Stimulated activated CD4-positive, alpha-beta T cell treated with anti-CD3 and anti-CD28 coated beads, TNF-alpha, amount 100 ng/mL, for 48 hours (primary cell): ENCODE data around the gene WRAP73.

Experiments
- DNase-seq, 3 donors: peaks; one replicate each; pipeline ENCODE4 v3.0.0-alpha.2; 2020; ENCODE audit warnings: low read depth in 3 of 3

The WRAP73 gene

GRCh38 chr1:3669421-3669821 is 19.5 kb upstream of the WRAP73 start:
- DNase-seq, result no peak

- DNase-seq, result no peak
Measured at GRCh38 chr1:3668585-3669300, 18.8 kb upstream of the WRAP73 start.

GRCh38 chr1:3668148-3668547 is 18.2 kb upstream of the WRAP73 start:
- no peak for DNase-seq

DNA sequence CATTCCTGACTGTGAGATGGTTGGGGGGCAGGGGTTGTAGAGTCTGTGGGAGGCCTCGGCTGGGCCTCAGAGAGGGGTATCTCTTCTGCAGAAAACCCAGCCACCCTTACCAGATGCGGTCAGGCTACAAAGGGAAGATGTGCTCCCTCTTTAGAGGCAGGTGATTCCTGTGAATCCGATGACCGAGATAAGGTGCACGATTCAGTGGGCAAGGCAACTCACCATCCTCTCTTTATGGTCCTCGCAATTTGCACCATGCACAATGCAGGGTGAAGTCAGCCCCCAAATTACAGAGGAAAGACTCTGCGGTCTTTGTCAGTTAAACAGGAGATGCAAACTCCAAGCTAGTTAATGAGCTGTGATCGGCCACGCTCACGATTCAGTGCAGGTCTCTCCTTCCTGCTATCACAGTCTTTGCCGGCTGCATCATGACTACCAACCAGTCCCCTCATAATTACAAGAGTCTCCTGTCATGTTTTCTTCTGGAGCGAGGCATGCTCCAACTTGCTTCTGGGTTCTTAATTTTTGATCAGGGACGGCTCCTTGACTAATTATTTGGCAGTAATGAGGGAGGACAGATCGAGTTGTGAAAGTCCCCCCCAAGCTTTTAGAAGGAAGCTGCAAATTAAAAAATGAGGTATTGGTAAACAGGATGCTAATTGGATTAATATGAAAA is 14.9 kb upstream of the WRAP73 start:
- no peak for DNase-seq

GRCh38 chr1:3663999-3664699 is 14.2 kb upstream of the WRAP73 start:
- no peak for DNase-seq

GRCh38 chr1:3662080-3662671 is 12.3 kb upstream of the WRAP73 start:
- no peak for DNase-seq

- DNase-seq, result no peak
Measured at GRCh38 chr1:3661631-3662030, 11.7 kb upstream of the WRAP73 start.

- DNase-seq, result no peak
Measured at GRCh38 chr1:3660704-3661103, 10.8 kb upstream of the WRAP73 start.

GRCh38 chr1:3659093-3659492 is 9.2 kb upstream of the WRAP73 start:
- DNase-seq, result no peak

- no peak for DNase-seq
Measured at GRCh38 chr1:3658231-3658615, 8.3 kb upstream of the WRAP73 start.

- no peak for DNase-seq
Measured at GRCh38 chr1:3657578-3658230, 7.8 kb upstream of the WRAP73 start.

- no peak for DNase-seq
Measured at GRCh38 chr1:3657096-3657475, 7.2 kb upstream of the WRAP73 start.

GRCh38 chr1:3656450-3657095 is 6.7 kb upstream of the WRAP73 start:
- no peak for DNase-seq

- no peak for DNase-seq
Measured at GRCh38 chr1:3654549-3655281, 4.8 kb upstream of the WRAP73 start.

DNA sequence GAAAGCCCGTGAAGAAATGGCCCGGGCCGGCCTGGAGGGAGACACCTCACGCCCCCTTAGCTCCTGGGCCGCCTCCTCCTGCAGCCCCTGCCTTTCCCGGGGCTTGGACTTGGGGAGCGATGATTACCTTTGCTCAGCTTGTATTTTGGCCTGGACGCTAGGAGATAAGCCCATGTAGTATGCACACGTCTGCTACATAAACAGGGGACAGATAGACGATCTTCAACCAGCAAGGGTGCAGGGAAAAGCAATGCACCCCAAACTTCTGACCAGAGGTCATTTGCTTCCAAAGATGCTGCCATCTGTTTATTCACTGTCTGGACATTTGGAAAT is 3.3 kb upstream of the WRAP73 start:
- DNase-seq, result no peak

DNA sequence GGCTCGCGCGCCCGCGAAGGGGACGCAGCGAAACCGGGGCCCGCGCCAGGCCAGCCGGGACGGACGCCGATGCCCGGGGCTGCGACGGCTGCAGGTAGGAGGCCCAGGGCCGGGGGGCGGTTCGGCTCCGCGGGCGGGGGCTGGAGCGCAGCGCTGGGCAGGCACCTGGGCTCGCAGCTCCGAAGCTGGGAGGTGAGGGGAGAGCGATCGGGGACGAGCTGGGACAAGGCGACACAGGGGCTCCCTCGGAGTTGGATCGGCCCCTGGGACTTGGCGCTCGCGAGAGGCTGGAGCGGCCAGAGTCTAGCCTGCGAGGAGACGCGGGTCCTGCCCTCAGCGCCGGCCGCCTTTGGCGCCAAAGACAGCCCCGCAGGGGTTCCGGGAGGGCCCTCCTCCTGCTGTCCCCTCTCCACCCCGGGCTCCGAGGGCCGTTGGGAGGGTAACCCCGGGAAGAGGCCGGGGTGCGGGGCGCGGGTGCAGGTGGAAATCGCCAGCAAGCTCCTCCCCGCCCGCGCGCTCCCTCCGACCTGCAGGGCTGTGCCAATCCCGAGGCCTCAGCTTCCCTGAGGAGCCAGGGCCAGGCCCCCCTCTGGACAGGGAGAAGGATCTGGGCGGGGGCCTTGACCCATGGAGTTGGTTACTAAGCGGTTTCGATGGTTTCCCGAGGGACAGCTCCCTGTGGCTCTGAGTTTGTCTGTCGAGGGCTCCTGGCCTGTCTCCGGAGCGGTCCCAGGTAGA is 2.8 kb upstream of the WRAP73 start:
- DNase-seq, result no peak

DNA sequence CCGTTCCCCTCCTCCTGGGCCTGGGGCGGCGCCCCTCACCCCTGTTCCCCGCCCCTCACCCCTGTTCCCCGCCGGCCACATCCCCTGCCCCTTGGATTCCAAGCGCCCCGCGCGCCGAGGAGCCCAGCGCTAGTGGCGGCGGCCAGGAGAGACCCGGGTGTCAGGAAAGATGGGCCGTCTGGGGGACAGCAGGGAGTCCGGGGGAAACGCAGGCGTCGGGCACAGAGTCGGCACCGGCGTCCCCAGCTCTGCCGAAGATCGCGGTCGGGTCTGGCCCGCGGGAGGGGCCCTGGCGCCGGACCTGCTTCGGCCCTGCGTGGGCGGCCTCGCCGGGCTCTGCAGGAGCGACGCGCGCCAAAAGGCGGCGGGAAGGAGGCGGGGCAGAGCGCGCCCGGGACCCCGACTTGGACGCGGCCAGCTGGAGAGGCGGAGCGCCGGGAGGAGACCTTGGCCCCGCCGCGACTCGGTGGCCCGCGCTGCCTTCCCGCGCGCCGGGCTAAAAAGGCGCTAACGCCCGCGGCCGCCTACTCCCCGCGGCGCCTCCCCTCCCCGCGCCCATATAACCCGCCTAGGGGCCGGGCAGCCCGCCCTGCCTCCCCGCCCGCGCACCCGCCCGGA is 2.1 kb upstream of the WRAP73 start, which contains the start of gene TP73:
Gene TP73 (plus strand): TSS at position 587 of the 618 bp plus-strand sequence. CDS start 29,850 bp downstream, outside the sequence.
- no peak for DNase-seq

DNA sequence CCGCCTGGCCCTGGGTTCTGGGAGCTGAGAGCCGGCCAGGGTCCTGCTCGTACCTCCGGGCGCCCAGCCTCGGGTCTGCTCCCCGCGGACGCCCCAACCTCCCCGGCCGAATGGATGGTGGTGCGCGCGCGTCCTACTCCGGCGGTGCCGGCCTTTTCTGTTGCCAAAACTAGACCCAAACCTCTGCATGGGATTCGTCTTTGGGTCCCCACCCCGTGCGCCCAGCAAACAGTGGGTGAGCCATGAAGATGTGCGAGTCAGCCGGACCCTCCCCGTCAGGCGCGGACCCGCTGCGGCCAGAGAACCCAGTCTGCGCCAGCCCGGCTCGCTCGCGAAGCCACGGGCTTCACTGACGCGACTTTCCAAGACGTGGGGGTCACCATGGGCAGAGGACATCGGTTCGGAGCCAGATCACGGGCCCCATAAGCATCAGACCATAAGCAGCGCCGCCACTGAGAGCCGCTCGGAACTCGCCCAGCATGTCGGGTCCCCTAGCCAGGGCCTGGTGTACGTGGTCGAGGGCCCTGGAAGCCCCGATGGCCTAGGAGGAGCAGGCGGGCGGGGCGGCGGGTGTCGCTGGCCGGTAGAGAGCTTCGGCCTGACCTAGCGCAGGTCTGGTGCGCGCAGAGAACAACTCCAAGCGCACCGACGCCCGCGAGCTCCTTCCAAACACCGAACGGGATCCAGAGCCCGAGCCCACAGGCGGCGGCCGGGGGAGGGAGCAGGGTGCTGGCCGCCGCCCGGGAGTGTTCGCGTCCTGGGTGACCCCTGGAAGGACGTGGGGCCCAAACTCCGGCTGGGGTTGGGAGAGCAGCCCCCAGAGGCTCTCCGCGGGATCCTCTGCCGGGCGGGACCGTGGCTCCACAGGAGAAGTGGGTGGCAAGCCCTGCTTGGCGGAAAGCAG is 1.4 kb upstream of the WRAP73 start:
- no peak for DNase-seq
